ENCODE results near the gene KIF26B. TPM values are rescaled to one million over a fixed set of nuclear protein-coding genes. Genes with fewer than 3 reads are reported as not detected.
A peak's percentile ranks its signal among the peaks of the same experiment; 100 is the strongest.

KIF26B gene
- total RNA-seq, 1 donor, result 0.54 TPM

DNA sequence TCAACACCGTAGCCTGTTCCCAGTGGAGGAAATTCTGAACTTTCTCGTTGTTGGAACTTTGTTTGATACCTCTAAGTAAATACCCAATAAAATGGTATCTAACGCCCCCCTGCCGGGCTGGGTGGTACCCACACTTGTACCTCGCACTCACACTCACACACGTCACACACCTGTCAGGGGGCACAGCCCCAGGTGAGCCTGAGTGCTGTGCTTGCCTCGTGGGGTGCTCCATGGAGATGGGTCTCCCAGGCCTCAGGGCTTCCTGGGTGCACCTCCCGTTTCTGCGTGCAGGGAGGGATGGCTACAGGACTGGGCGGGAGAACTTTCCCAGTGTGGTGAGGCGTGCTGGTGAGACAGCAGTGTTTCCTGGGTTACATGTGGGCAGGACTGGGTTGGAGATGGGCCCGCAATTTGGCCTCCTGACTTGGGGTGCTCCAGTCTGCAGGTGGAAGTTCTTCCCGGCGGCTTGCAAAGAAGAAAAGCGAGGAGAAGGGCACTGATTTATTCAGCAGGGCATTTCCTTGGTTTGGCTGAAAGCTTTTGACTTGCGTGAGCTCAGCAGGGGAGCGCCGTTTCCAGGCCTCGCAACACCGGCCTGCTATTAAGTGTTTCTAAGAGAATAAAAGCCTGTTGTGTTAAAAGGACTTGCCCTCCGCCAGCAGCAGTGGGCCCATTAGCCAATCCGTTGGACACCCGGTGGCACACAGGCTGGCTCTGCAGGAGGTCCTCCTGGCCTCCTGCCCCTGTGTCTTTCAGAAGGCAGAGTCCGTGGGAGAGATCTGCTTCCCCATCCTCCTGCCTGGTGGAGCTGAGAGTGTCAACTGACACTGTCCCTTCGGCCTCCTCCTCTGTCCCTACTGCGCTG lies 79.7 kb downstream of the KIF26B start:
- DNase-seq (ENCODE audit: low read depth in 2 of 3, low spot score in 2 of 3), result no peak

DNA sequence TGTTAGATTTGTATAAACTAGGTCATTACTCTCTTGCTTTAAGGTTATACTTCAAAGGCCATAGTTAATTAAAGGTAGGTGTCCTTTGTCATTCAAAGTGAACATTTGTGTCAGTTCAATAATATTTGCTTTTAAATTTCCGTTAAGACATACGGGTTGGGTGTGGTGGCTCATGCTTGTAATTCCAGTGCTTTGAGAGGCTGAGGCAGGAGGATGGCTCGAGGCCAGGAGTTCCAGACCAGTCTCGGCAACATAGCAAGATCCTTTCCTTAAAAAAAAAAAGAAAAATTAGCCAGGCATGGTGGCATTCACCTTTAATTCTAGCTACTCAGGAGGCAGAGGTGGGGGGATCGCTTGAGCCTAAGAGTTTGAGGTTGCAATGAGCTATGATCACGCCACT lies 80.4 kb downstream of the KIF26B start:
- no peak for DNase-seq (ENCODE audit: low read depth in 2 of 3, low spot score in 2 of 3)

DNA sequence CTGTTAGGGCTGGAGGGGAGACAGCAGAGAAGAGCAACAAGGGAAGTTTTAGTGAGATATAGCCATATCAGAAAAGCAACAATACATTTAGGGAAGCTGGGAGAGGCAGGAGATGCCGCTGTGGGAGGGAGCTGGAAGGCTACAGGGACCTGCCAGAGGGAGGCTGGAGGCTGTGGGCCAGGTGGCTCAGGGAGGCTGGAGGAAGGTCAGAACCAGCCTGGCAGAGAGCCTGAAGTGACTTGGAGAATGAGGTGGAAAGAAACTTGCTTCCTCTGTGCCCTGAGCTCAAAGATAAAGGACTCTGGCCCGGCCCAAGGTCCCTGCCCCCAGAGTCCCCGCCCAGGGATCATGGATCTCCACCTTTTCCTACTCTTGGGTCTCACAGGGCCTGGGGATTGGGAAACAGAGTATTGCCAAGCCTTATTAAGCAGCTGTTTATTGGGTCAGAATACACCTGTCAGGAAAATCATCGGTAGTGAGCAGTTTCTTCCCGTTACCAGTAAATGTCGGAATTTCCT lies 85.9 kb downstream of the KIF26B start:
- no peak for DNase-seq (ENCODE audit: low read depth in 2 of 3, low spot score in 2 of 3)

DNA sequence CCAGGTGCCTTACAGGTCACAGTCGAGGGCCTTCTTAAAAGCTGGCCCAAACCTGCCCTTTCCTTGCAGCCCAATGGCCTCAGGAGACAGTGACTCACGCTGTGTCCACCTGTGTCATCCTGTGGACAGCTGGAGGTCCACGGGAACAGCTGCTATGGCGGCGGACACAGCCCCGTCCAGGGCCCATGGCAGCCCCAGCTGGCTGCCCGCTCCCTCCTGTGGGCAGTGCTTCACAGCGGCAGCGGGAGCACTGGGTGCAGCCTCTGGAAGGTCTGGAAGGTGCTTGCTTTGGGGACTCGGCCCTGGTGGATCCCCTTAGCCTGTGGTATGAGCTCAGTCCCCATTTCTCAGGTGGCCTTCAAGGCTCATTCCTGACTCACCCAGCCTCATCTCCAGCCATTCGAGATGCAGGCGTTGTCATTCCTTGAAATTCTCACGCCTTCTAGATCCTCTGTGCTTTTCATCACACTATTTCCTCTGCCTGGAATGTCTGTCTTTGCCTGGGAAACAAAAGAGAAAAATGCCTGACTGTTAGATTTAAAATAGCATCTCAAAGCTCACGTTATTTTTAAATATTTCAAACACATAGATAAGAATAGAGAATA lies 86.8 kb downstream of the KIF26B start:
- DNase-seq (ENCODE audit: low read depth in 2 of 3, low spot score in 2 of 3), result no peak

GRCh38 chr1:245242989-245243388 lies 88.2 kb downstream of the KIF26B start:
- no peak for DNase-seq (ENCODE audit: low read depth in 2 of 3, low spot score in 2 of 3)

DNA sequence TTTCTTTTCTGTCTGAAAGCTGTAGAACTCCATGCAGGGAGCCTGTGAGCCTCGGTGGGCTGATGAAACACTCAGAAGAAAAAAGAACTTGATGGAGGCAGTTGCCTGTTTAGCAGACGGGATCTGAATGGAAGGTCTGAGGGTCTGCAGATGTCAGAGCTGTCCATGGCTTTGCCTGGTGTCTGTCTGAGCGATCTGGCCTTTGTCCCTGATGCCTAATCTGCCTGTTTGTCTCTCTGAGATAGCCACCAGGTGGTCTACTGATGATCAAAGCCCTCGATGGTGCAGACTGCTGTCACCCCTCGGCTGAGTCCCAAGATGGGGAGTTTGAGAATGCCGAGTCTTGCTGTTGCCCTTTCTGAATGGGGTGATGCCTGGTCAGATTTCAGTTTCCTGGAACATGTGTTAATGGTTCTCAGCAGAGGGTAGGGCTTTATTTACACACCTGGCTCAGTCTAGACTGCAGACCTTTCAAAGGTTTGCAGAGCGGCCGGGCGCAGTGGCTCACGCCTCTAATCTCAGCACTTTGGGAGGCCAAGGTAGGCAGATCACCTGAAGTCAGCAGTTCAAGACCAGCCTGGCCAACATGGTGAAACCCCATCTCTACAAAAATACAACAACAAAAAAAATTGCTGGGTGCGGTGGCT lies 90.4 kb downstream of the KIF26B start:
- DNase-seq (ENCODE audit: low read depth in 2 of 3, low spot score in 2 of 3), result no peak

DNA sequence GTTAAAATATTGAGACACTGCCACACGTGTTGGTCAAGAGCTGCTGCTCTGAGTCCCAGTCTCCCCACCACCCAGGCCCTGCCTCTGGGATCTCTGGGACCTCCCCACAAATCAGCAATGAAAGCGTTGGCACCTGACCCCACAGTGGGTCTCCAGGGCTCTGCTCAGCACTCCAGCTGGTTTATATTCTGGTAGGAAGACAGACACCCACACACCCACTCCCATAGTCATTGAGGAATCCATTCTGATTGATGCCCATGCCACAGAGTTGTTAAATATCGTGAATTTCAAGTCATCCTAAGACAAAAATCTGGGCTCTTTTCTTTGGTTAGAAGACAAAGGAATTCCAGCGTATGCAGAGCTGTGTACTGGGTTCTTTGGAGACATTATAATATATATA lies 91.6 kb downstream of the KIF26B start:
- DNase-seq (ENCODE audit: low read depth in 2 of 3, low spot score in 2 of 3), result no peak

- DNase-seq (ENCODE audit: low read depth in 2 of 3, low spot score in 2 of 3), result no peak
These were observed 92.6 kb downstream of the KIF26B start for GRCh38 chr1:245247356-245247755.

- no peak for DNase-seq (ENCODE audit: low read depth in 2 of 3, low spot score in 2 of 3)
These were observed 93.0 kb downstream of the KIF26B start for GRCh38 chr1:245247801-245248200.

DNA sequence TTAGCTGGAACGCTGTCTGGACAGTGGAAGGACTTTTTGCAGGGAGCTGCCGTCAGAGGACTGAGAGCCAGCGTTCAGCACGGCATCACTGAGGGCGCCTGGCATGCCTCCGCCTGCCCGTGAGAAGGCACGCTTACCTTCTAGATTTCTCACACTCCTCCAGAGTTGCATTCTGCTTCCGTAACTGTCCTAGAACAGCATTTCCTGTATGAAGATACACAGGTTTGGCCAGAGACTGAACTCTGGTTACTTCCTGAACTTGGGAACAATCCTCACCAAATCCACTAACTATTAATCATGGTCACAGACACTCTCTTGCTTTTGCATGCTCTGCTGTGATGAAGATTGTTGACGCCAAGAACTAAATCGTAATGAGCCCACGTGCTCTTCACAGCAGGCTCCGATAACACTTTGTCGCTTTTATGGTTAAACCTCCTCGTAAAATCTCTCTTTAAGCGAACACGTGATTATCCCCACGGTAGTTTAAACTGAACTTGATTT lies 93.5 kb downstream of the KIF26B start:
- DNase-seq (ENCODE audit: low read depth in 2 of 3, low spot score in 2 of 3), result no peak

GRCh38 chr1:245255783-245256182 lies 101.0 kb downstream of the KIF26B start:
- no peak for DNase-seq (ENCODE audit: low read depth in 2 of 3, low spot score in 2 of 3)

- DNase-seq (ENCODE audit: low read depth in 2 of 3, low spot score in 2 of 3), result no peak
These were observed 101.7 kb downstream of the KIF26B start for GRCh38 chr1:245256528-245256927.

GRCh38 chr1:245258271-245258920 lies 103.6 kb downstream of the KIF26B start:
- DNase-seq (ENCODE audit: low read depth in 2 of 3, low spot score in 2 of 3), result peak in 1 of 3 donors; percentile 21

- DNase-seq (ENCODE audit: low read depth in 2 of 3, low spot score in 2 of 3), result peak in 2 of 3 donors; percentile 66 to 90
These were observed 105.5 kb downstream of the KIF26B start for GRCh38 chr1:245260110-245260882.

DNA sequence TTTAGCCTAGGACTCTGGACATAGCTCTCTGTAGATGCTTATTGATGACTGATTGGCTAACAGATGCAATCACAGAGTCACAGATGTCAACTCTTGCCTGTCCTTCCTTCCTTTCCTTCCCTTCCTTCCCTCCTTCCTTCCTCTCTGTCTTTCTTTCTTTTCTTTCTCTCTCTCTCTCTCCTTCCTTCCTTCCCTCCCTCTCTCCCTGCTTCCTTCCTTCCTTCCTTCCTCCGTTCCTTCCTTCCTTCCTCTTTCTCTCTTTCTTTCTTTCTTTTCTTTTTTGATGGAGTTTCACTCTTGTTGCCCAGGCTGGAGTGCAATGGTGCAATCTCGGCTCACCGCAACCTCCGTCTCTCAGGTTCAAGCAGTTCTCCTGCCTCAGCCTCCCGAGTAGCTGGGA lies 106.1 kb downstream of the KIF26B start:
- DNase-seq (ENCODE audit: low read depth in 2 of 3, low spot score in 2 of 3), result no peak

DNA sequence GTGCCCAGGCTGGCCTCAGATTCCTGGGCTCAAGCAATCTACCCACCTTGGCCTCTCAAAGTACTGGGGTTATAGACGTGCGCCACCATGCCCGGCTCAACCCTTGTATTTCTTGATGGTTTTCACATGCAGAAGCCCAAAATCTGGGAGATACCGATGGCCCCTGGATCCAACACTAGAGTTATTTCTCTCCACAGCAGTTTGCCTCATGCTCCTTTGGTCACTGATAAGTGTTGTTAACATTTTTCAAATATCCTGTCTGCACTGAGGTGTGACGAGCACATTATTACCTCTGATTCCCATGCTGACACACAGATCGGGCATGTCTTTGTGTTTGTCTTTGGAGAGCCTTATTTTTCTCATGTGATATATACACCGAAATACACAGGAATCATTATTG lies 107.0 kb downstream of the KIF26B start:
- no peak for DNase-seq (ENCODE audit: low read depth in 2 of 3, low spot score in 2 of 3)

- no peak for DNase-seq (ENCODE audit: low read depth in 2 of 3, low spot score in 2 of 3)
These were observed 108.8 kb downstream of the KIF26B start for GRCh38 chr1:245263529-245264095.

- no peak for DNase-seq (ENCODE audit: low read depth in 2 of 3, low spot score in 2 of 3)
These were observed 109.4 kb downstream of the KIF26B start for GRCh38 chr1:245264226-245264625.

DNA sequence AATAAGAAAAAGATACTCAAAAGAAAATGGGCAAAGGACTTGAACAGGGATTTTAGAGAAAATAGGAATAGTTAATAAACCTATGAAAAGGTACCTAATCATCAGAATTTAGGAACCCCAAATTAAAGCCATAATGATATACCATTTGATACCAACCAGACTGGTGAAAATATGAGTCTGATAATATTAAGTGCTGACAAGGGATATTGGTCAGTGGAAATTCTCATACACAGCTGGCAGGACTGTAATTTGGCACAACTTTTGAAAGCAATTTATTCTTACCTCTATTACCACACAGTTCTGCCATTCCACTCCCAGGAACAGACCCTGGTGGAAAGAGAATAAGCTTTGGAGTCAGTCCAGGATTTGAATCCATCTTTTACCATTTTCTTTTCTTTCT lies 111.3 kb downstream of the KIF26B start:
- no peak for DNase-seq (ENCODE audit: low read depth in 2 of 3, low spot score in 2 of 3)

- DNase-seq (ENCODE audit: low read depth in 2 of 3, low spot score in 2 of 3), result no peak
These were observed 115.3 kb downstream of the KIF26B start for GRCh38 chr1:245270063-245270462.

Data from hematopoietic multipotent progenitor cell (in vitro differentiated cells).